ENCODE data around the gene DRGX. TPM values are rescaled to one million over a fixed set of nuclear protein-coding genes. Genes with fewer than 3 reads are reported as not detected.

DRGX gene
- total and polyA plus RNA-seq, 2 donors: 0.05 to 0.30 TPM

GRCh38 chr10:49379596-49380410, 16.1 kb downstream of the DRGX start:
- no peaks in the 10 kb centered on the region for H3K9me3 ChIP-seq (ENCODE audit: control insufficient read depth in 2 of 2, insufficient read depth in 1 of 2, low read length in 1 of 2)
- 87% methylated on average over 13 of the region's 13 CpGs for WGBS
- H3K27me3 ChIP-seq (ENCODE audit: control insufficient read depth in 2 of 2, insufficient read depth in 1 of 2, low read length in 1 of 2): peaks cover 0 to 31% of the 10 kb centered on the region in 2 donors
- DNase-seq (ENCODE audit: low read depth in 6 of 9, low spot score in 9 of 9): no peak
- H3K4me3 ChIP-seq (ENCODE audit: low read length in 2 of 2): no peak overlapping the region
- H3K27ac ChIP-seq (ENCODE audit: low read depth in 1 of 2, low read length in 1 of 2): no peak overlapping the region
- no peaks in the 10 kb centered on the region for H3K36me3 ChIP-seq (ENCODE audit: control insufficient read depth in 2 of 2, insufficient read depth in 2 of 2, low read length in 1 of 2)
- H3K4me1 ChIP-seq (ENCODE audit: control insufficient read depth in 2 of 2, insufficient read depth in 2 of 2, low read length in 2 of 2): no peaks in the 10 kb centered on the region

DNA sequence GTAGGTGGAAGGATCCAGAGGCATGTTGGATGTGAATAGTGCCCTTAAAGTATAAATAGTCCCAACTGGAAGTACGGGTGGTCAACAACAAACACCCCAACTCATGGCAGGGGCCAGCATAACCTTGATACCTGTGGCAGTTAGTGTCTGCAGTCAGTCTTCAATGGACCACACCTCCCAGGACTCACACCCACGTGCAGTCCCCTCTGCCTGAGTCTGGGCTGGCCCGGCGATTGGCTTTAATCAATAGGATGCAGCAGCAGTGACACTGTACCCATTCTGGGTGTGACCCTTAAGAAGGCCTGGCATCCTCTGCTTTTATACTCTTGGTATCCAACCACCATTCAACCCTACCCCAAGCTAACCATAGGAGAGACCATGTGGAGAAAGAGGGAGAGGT, 18.6 kb downstream of the DRGX start:
- no peaks in the 10 kb centered on the region for H3K4me1 ChIP-seq (ENCODE audit: control insufficient read depth in 2 of 2, insufficient read depth in 2 of 2, low read length in 2 of 2)
- no peaks in the 10 kb centered on the region for H3K9me3 ChIP-seq (ENCODE audit: control insufficient read depth in 2 of 2, insufficient read depth in 1 of 2, low read length in 1 of 2)
- 91% methylated on average over 4 of the region's 4 CpGs for WGBS
- peaks cover 0 to 22% of the 10 kb centered on the region in 2 donors for H3K27me3 ChIP-seq (ENCODE audit: control insufficient read depth in 2 of 2, insufficient read depth in 1 of 2, low read length in 1 of 2)
- H3K36me3 ChIP-seq (ENCODE audit: control insufficient read depth in 2 of 2, insufficient read depth in 2 of 2, low read length in 1 of 2): no peaks in the 10 kb centered on the region
- no peak overlapping the region for H3K4me3 ChIP-seq (ENCODE audit: low read length in 2 of 2)
- DNase-seq (ENCODE audit: low read depth in 6 of 9, low spot score in 9 of 9): no peak
- no peak overlapping the region for H3K27ac ChIP-seq (ENCODE audit: low read depth in 1 of 2, low read length in 1 of 2)

DNA sequence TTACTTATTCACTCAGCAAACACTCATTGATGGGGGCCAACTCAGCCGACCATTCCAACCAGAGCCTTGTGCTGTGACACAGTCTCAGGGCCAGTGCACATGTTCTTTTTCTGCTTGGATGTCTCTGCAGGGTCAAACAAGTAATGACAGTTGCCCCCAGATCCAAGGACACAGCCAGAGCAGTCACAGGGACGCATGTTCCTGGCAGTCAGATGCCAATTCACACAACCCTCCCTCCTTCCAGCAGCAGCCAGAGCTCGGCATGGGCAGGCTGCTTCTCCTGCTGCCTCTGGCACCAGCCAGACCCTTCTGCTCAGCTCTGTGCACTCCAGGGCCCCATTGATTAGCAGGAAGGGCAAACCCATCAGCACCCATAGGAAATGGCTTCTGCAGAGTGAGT, 20.3 kb downstream of the DRGX start:
- Histone ChIP-seq H3K36me3 (ENCODE audit: control insufficient read depth in 2 of 2, insufficient read depth in 2 of 2, low read length in 1 of 2) (no peaks in the 10 kb centered on the region), H3K4me1 (ENCODE audit: control insufficient read depth in 2 of 2, insufficient read depth in 2 of 2, low read length in 2 of 2) (no peaks in the 10 kb centered on the region), H3K9me3 (ENCODE audit: control insufficient read depth in 2 of 2, insufficient read depth in 1 of 2, low read length in 1 of 2) (no peaks in the 10 kb centered on the region), H3K27me3 (ENCODE audit: control insufficient read depth in 2 of 2, insufficient read depth in 1 of 2, low read length in 1 of 2) (peaks cover 0 to 19% of the 10 kb centered on the region in 2 donors), H3K4me3 (ENCODE audit: low read length in 2 of 2) (no peak overlapping the region), H3K27ac (ENCODE audit: low read depth in 1 of 2, low read length in 1 of 2) (no peak overlapping the region)
- no peak for DNase-seq (ENCODE audit: low read depth in 6 of 9, low spot score in 9 of 9)
- WGBS: 93% methylated on average over 3 of the region's 3 CpGs

DNA sequence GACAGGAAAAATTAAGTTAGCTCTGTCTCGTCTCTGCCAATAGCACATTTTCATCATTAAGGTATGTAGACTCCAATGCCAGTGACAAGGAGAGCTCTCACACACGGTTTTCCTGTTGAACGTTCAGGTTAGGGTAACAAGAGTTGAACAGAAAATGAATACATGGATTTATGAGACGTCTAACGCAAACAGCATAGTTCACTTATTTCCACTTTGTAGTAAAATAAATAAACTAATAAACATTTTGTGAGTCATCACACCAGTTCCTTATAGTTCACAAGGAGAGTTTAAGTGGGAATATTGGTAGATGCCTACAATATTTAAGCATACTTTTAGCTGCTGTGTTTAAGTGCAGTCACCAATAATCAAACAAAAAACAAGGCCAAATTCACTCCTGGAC, 21.1 kb downstream of the DRGX start:
- peaks cover 0 to 14% of the 10 kb centered on the region in 2 donors for H3K27me3 ChIP-seq (ENCODE audit: control insufficient read depth in 2 of 2, insufficient read depth in 1 of 2, low read length in 1 of 2)
- no peaks in the 10 kb centered on the region for H3K9me3 ChIP-seq (ENCODE audit: control insufficient read depth in 2 of 2, insufficient read depth in 1 of 2, low read length in 1 of 2)
- no peak overlapping the region for H3K4me3 ChIP-seq (ENCODE audit: low read length in 2 of 2)
- H3K4me1 ChIP-seq (ENCODE audit: control insufficient read depth in 2 of 2, insufficient read depth in 2 of 2, low read length in 2 of 2): no peaks in the 10 kb centered on the region
- no peak for DNase-seq (ENCODE audit: low read depth in 6 of 9, low spot score in 9 of 9)
- H3K27ac ChIP-seq (ENCODE audit: low read depth in 1 of 2, low read length in 1 of 2): no peak overlapping the region
- WGBS: 92% methylated on average over 5 of the region's 5 CpGs
- no peaks in the 10 kb centered on the region for H3K36me3 ChIP-seq (ENCODE audit: control insufficient read depth in 2 of 2, insufficient read depth in 2 of 2, low read length in 1 of 2)

- Histone ChIP-seq H3K27me3 (ENCODE audit: control insufficient read depth in 2 of 2, insufficient read depth in 1 of 2, low read length in 1 of 2) (peaks cover 0 to 13% of the 10 kb centered on the region in 2 donors), H3K27ac (ENCODE audit: low read depth in 1 of 2, low read length in 1 of 2) (no peak overlapping the region), H3K9me3 (ENCODE audit: control insufficient read depth in 2 of 2, insufficient read depth in 1 of 2, low read length in 1 of 2) (no peaks in the 10 kb centered on the region), H3K36me3 (ENCODE audit: control insufficient read depth in 2 of 2, insufficient read depth in 2 of 2, low read length in 1 of 2) (no peaks in the 10 kb centered on the region), H3K4me1 (ENCODE audit: control insufficient read depth in 2 of 2, insufficient read depth in 2 of 2, low read length in 2 of 2) (no peaks in the 10 kb centered on the region), H3K4me3 (ENCODE audit: low read length in 2 of 2) (no peak overlapping the region)
- no peak for DNase-seq (ENCODE audit: low read depth in 6 of 9, low spot score in 9 of 9)
- WGBS: over 99% methylated on average over 5 of the region's 5 CpGs
These were observed 22.5 kb downstream of the DRGX start for GRCh38 chr10:49373361-49373760.

DNA sequence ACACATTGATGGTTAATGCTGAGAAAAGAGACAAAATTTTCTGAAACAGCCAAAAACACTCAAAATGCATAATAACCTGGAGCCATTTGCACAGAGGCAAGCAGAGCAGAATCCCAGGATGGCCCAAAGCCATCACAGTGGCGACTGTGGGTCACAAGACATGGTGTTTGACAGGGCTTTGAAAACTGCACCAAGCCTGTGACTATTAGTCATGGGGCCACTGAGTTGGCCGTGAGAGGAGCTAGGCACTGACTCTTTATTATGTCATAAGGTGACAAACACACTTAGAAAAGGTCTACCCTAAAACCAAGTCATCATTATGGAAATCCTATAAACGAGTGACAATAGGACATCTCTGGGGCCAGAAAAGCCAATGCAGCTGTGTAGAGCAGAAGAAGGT, 23.9 kb downstream of the DRGX start:
- Histone ChIP-seq H3K36me3 (ENCODE audit: control insufficient read depth in 2 of 2, insufficient read depth in 2 of 2, low read length in 1 of 2) (no peaks in the 10 kb centered on the region), H3K27me3 (ENCODE audit: control insufficient read depth in 2 of 2, insufficient read depth in 1 of 2, low read length in 1 of 2) (peaks cover 0 to 12% of the 10 kb centered on the region in 2 donors), H3K4me3 (ENCODE audit: low read length in 2 of 2) (no peak overlapping the region), H3K4me1 (ENCODE audit: control insufficient read depth in 2 of 2, insufficient read depth in 2 of 2, low read length in 2 of 2) (no peaks in the 10 kb centered on the region), H3K9me3 (ENCODE audit: control insufficient read depth in 2 of 2, insufficient read depth in 1 of 2, low read length in 1 of 2) (no peaks in the 10 kb centered on the region), H3K27ac (ENCODE audit: low read depth in 1 of 2, low read length in 1 of 2) (no peak overlapping the region)
- 93% methylated on average over 3 of the region's 3 CpGs for WGBS
- DNase-seq (ENCODE audit: low read depth in 6 of 9, low spot score in 9 of 9): no peak

DNA sequence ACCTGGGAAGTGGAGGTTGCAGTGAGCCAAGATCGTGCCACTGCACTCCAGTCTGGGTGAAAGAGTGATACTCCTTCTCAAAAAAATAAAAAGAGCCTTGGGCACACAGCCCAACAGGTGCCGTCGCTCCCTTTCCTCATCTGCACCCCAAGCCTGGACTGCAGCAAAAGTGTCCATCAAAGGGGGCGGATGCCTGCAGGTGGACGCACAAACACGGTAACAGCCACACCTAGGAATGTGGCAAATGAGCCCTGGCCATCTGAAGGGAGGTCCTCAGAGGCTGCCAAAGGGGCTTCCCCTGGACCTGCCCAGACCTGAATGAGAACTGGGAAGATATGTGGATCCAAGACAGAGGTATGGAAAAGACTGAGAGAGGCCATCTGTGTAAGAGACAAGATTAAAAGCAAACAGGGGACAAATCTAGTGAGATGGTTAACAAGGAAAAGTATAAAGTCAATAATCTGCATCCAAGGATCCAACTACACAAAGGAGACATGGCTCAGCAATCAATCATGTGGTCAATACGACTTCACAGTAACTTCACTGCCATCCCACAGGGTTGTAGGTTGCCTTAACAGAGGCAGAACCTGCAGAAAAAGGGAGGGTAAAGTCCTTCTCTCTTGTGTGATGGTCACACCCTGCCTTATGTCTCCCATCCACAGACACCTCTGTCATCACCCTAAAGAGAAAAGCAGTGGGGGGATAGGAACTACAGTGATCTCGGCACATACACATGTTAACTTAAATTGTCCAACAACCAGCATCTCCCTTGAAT, 25.4 kb downstream of the DRGX start:
- Histone ChIP-seq H3K27me3 (ENCODE audit: control insufficient read depth in 2 of 2, insufficient read depth in 1 of 2, low read length in 1 of 2) (peaks cover 0 to 9% of the 10 kb centered on the region in 2 donors), H3K27ac (ENCODE audit: low read depth in 1 of 2, low read length in 1 of 2) (no peak overlapping the region), H3K9me3 (ENCODE audit: control insufficient read depth in 2 of 2, insufficient read depth in 1 of 2, low read length in 1 of 2) (peaks cover 0 to 6% of the 10 kb centered on the region in 2 donors), H3K4me1 (ENCODE audit: control insufficient read depth in 2 of 2, insufficient read depth in 2 of 2, low read length in 2 of 2) (no peaks in the 10 kb centered on the region), H3K4me3 (ENCODE audit: low read length in 2 of 2) (no peak overlapping the region), H3K36me3 (ENCODE audit: control insufficient read depth in 2 of 2, insufficient read depth in 2 of 2, low read length in 1 of 2) (no peaks in the 10 kb centered on the region)
- DNase-seq (ENCODE audit: low read depth in 6 of 9, low spot score in 9 of 9): no peak
- WGBS: 92% methylated on average over 8 of the region's 8 CpGs

DNA sequence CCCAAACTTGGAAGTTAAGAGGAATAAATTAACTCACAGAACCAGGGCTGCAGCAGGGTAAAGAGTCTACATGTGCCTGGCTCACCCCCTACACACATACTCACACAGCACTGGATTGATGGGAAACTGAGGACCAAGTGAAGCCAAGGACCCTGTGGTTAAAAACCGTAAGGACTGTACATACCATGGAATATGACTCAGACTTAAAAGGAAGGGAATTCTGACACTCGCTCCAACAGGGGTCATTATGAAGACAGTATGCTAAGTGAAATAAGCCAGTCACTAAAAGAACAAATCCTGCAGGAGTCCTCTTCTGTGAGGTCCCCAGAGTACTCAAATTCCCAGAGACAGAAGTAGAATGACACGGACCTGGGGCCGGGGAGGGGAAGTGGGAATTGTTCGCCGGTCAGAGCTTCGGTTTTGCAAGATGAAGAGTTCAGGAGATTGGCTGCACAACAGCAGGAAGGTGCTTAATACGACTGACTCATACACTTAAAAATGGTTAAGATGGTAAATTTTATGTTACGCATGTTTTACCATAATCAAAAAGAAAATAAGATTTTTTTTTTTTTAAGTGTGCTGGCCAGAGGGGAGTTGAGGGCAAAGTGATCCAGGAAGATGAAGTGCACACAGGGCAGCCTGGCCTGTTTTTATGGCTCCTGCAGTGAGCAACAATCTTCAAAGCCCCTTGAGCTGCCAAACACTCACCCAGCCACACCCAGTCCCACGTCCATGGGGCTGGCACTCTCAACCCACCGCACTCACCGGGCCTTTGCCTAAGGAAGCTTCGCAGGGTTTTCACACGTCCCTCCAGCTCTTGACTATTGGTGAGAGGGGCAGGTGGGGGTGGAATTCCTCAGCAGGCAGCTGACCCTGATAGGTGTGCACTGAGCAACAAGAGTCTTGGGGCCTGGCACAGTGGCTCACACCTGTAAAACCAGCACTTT, 26.4 kb downstream of the DRGX start:
- WGBS: 90% methylated on average over 14 of the region's 14 CpGs
- peaks cover 0 to 8% of the 10 kb centered on the region in 2 donors for H3K27me3 ChIP-seq (ENCODE audit: control insufficient read depth in 2 of 2, insufficient read depth in 1 of 2, low read length in 1 of 2)
- H3K4me3 ChIP-seq (ENCODE audit: low read length in 2 of 2): no peak overlapping the region
- peaks cover 0 to 6% of the 10 kb centered on the region in 2 donors for H3K9me3 ChIP-seq (ENCODE audit: control insufficient read depth in 2 of 2, insufficient read depth in 1 of 2, low read length in 1 of 2)
- no peak overlapping the region for H3K27ac ChIP-seq (ENCODE audit: low read depth in 1 of 2, low read length in 1 of 2)
- DNase-seq (ENCODE audit: low read depth in 6 of 9, low spot score in 9 of 9): no peak
- no peaks in the 10 kb centered on the region for H3K4me1 ChIP-seq (ENCODE audit: control insufficient read depth in 2 of 2, insufficient read depth in 2 of 2, low read length in 2 of 2)
- no peaks in the 10 kb centered on the region for H3K36me3 ChIP-seq (ENCODE audit: control insufficient read depth in 2 of 2, insufficient read depth in 2 of 2, low read length in 1 of 2)
